ENCODE data around the gene EFCAB11.

The EFCAB11 gene

DNA sequence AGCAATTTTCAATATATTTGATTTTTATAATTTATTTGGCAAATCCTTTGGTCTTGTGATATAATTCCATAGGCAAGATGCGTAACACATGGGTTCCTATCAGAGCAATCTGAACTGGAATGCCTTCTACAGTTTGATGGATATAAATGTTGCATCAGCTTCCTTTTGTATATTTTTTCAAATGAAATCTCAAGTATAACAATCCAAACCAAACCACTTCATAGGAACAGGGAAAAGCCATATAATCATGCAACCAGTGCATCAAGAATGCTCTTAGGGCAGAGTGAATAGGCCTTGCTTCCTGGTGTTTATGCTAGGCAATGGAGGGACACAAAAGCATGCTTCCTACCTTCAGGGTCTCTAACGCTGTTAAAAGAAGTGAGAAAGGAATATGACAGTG, 34.5 kb downstream of the EFCAB11 start:
- Histone ChIP-seq H3K4me3 (replicated peaks; ENCODE audit: insufficient read depth, low read length) (no peak overlapping the region), H3K27me3 (ENCODE audit: insufficient read depth, poor library complexity, severe bottlenecking) (no peaks in the 10 kb centered on the region), H3K27ac (replicated peaks) (no peak overlapping the region)
- TF ChIP-seq GABPA (IDR thresholded peaks at IDR 0.05; ENCODE audit: low read depth), result no peak
- TF ChIP-seq, protein P1, sequence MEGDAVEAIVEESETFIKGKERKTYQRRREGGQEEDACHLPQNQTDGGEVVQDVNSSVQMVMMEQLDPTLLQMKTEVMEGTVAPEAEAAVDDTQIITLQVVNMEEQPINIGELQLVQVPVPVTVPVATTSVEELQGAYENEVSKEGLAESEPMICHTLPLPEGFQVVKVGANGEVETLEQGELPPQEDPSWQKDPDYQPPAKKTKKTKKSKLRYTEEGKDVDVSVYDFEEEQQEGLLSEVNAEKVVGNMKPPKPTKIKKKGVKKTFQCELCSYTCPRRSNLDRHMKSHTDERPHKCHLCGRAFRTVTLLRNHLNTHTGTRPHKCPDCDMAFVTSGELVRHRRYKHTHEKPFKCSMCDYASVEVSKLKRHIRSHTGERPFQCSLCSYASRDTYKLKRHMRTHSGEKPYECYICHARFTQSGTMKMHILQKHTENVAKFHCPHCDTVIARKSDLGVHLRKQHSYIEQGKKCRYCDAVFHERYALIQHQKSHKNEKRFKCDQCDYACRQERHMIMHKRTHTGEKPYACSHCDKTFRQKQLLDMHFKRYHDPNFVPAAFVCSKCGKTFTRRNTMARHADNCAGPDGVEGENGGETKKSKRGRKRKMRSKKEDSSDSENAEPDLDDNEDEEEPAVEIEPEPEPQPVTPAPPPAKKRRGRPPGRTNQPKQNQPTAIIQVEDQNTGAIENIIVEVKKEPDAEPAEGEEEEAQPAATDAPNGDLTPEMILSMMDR (IDR thresholded peaks at IDR 0.05; ENCODE audit: insufficient read depth, low read length), result no peak
- no peak for TF ChIP-seq SPI1 (IDR thresholded peaks at IDR 0.05; ENCODE audit: borderline replicate concordance, low read depth)
- TF ChIP-seq REST (IDR thresholded peaks at IDR 0.05; ENCODE audit: insufficient replicate concordance, low read depth), result no peak
- TF ChIP-seq POLR2AphosphoS5 (IDR thresholded peaks at IDR 0.05; ENCODE audit: low read depth), result no peak
- no peak for DNase-seq (ENCODE audit: low read depth in 1 of 2, low spot score in 1 of 2)

- no peak overlapping the region for H3K4me3 ChIP-seq (replicated peaks; ENCODE audit: insufficient read depth, low read length)
- TF ChIP-seq GABPA (IDR thresholded peaks at IDR 0.05; ENCODE audit: low read depth), result no peak
- TF ChIP-seq REST (IDR thresholded peaks at IDR 0.05; ENCODE audit: insufficient replicate concordance, low read depth), result no peak
- no peak for TF ChIP-seq POLR2AphosphoS5 (IDR thresholded peaks at IDR 0.05; ENCODE audit: low read depth)
- TF ChIP-seq SPI1 (IDR thresholded peaks at IDR 0.05; ENCODE audit: borderline replicate concordance, low read depth), result no peak
- TF ChIP-seq, protein P1 (IDR thresholded peaks at IDR 0.05; ENCODE audit: insufficient read depth, low read length), result no peak
- H3K27me3 ChIP-seq (ENCODE audit: insufficient read depth, poor library complexity, severe bottlenecking), result no peaks in the 10 kb centered on the region
- H3K27ac ChIP-seq (replicated peaks), result no peak overlapping the region
- no peak for DNase-seq (ENCODE audit: low read depth in 1 of 2, low spot score in 1 of 2)
Measured at GRCh38 chr14:89918721-89919120, 35.8 kb downstream of the EFCAB11 start.

GRCh38 chr14:89915114-89915878, 39.2 kb downstream of the EFCAB11 start:
- peak; percentile 28 to 52 for DNase-seq (ENCODE audit: low read depth in 1 of 2, low spot score in 1 of 2)
- TF ChIP-seq, protein P1 (IDR thresholded peaks at IDR 0.05; ENCODE audit: insufficient read depth, low read length), result peak; percentile 76
- TF ChIP-seq GABPA (IDR thresholded peaks at IDR 0.05; ENCODE audit: low read depth) (no peak), POLR2AphosphoS5 (IDR thresholded peaks at IDR 0.05; ENCODE audit: low read depth) (no peak)
- no peaks in the 10 kb centered on the region for H3K27me3 ChIP-seq (ENCODE audit: insufficient read depth, poor library complexity, severe bottlenecking)
- no peak overlapping the region for H3K27ac ChIP-seq (replicated peaks)
- no peak overlapping the region for H3K4me3 ChIP-seq (replicated peaks; ENCODE audit: insufficient read depth, low read length)
